Nephron progenitor cell (in vitro differentiated cells): Measurements from ENCODE around the gene MTRR.

Experiments used
- DNase-seq: peaks from one replicate; pipeline ENCODE4 v3.0.0; 2021
- H3K27ac Mint-ChIP-seq: 2 replicates; pipeline ENCODE4 v1.8.0; 2021; ENCODE audit warnings: mild to moderate bottlenecking, moderate library complexity, mixed read lengths
- H3K27me3 Mint-ChIP-seq: 2 replicates; pipeline ENCODE4 v1.8.0; 2021; ENCODE audit warnings: mild to moderate bottlenecking, low read depth, mixed read lengths; ENCODE audit not compliant: poor library complexity
- H3K36me3 Mint-ChIP-seq: 2 replicates; pipeline ENCODE4 v1.8.0; 2021; ENCODE audit warnings: low read depth, mixed read lengths
- H3K4me1 Mint-ChIP-seq: 2 replicates; pipeline ENCODE4 v1.8.0; 2021; ENCODE audit warnings: mixed read lengths
- H3K4me3 Mint-ChIP-seq: 2 replicates; pipeline ENCODE4 v1.8.0; 2021; ENCODE audit warnings: mild to moderate bottlenecking, moderate library complexity, mixed read lengths
- H3K9me3 Mint-ChIP-seq: 2 replicates; pipeline ENCODE4 v1.8.0; 2021; ENCODE audit warnings: mild to moderate bottlenecking, moderate library complexity, mixed read lengths
- TF ChIP-seq, protein P1 (sequence below): fragments of 200-600 bp; sonication (generic); IDR thresholded peaks from 2 replicates; pipeline ENCODE4 v1.5.0; 2021; ENCODE audit warnings: antibody characterized with exemption

MTRR gene

GRCh38 chr5:7846327-7846726, 22.6 kb upstream of the MTRR start:
- no peak for DNase-seq
- Mint-ChIP-seq H3K4me3 (no peak overlapping the region), H3K9me3 (no peaks in the 10 kb centered on the region), H3K27me3 (peaks cover 6% of the 10 kb centered on the region), H3K36me3 (no peaks in the 10 kb centered on the region), H3K4me1 (peaks cover 39% of the 10 kb centered on the region), H3K27ac (no peak overlapping the region)
- TF ChIP-seq, protein P1, sequence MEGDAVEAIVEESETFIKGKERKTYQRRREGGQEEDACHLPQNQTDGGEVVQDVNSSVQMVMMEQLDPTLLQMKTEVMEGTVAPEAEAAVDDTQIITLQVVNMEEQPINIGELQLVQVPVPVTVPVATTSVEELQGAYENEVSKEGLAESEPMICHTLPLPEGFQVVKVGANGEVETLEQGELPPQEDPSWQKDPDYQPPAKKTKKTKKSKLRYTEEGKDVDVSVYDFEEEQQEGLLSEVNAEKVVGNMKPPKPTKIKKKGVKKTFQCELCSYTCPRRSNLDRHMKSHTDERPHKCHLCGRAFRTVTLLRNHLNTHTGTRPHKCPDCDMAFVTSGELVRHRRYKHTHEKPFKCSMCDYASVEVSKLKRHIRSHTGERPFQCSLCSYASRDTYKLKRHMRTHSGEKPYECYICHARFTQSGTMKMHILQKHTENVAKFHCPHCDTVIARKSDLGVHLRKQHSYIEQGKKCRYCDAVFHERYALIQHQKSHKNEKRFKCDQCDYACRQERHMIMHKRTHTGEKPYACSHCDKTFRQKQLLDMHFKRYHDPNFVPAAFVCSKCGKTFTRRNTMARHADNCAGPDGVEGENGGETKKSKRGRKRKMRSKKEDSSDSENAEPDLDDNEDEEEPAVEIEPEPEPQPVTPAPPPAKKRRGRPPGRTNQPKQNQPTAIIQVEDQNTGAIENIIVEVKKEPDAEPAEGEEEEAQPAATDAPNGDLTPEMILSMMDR, result no peak

DNA sequence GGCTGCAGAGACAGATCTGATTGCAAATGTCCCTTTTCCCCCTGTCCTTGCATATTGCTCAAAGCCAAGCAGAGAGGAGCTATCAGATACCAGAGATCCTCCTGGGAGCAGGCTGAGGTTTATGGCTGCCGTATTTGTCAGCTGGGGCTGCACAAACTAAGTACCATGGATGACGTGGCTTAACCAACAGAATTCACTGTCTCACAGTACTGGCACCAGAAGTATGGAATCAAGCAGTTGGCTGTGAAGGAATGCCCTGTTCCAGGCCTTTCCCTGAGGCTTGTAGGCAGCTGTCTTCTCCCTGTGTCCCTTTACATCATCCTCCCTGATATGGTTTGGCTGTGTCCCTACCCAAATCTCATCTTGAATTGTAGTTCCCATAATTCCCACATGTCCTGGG, 20.7 kb upstream of the MTRR start:
- H3K4me1 Mint-ChIP-seq, result peaks cover 51% of the 10 kb centered on the region
- peaks cover 6% of the 10 kb centered on the region for H3K27me3 Mint-ChIP-seq
- peaks cover 4% of the 10 kb centered on the region for H3K9me3 Mint-ChIP-seq
- H3K36me3 Mint-ChIP-seq, result peaks cover 4% of the 10 kb centered on the region
- no peak overlapping the region for H3K4me3 Mint-ChIP-seq
- DNase-seq, result no peak
- TF ChIP-seq, protein P1, result no peak
- H3K27ac Mint-ChIP-seq, result no peak overlapping the region

GRCh38 chr5:7849681-7850394, 19.1 kb upstream of the MTRR start:
- peaks cover 19% of the 10 kb centered on the region for H3K9me3 Mint-ChIP-seq
- peak overlapping the region; percentile 48 for H3K27ac Mint-ChIP-seq
- peaks cover 19% of the 10 kb centered on the region for H3K36me3 Mint-ChIP-seq

GRCh38 chr5:7850395-7851239, 18.3 kb upstream of the MTRR start, which contains the start of gene CFAP90:
Gene CFAP90 (minus strand): TSS chr5:7851133. CDS start chr5:7851021, 112 bp downstream.
- Mint-ChIP-seq H3K36me3 (peaks cover 22% of the 10 kb centered on the region), H3K4me3 (peak within 1 kb of the TSS; percentile 88), H3K4me1 (peaks cover 43% of the 10 kb centered on the region), H3K27ac (peak within 1 kb of the TSS; percentile 94), H3K27me3 (peaks cover 2% of the 10 kb centered on the region), H3K9me3 (peaks cover 21% of the 10 kb centered on the region)
- TF ChIP-seq, protein P1, result peak; percentile 40
- DNase-seq, result peak; percentile 94

More at GRCh38 chr5:7849681-7850394, 19.1 kb upstream of the MTRR start:
- Mint-ChIP-seq H3K4me3 (peak overlapping the region; percentile 88), H3K4me1 (peaks cover 48% of the 10 kb centered on the region), H3K27me3 (peaks cover 5% of the 10 kb centered on the region)
- TF ChIP-seq, protein P1, result no peak
- DNase-seq, result no peak

- Mint-ChIP-seq H3K36me3 (peaks cover 22% of the 10 kb centered on the region), H3K27me3 (no peaks in the 10 kb centered on the region), H3K4me1 (peaks cover 42% of the 10 kb centered on the region), H3K9me3 (peaks cover 21% of the 10 kb centered on the region), H3K4me3 (peak overlapping the region; percentile 88), H3K27ac (peak overlapping the region; percentile 94)
- TF ChIP-seq, protein P1, result no peak
- no peak for DNase-seq
Measured at GRCh38 chr5:7851240-7851592, 17.7 kb upstream of the MTRR start.
